ENCODE measurements around the gene STOX1.
"Not testable (repeated sequence)": the region's sequence is repeated elsewhere in the genome, so short reads cannot be mapped to it uniquely, and the experiment has no call there.

STOX1 gene

DNA sequence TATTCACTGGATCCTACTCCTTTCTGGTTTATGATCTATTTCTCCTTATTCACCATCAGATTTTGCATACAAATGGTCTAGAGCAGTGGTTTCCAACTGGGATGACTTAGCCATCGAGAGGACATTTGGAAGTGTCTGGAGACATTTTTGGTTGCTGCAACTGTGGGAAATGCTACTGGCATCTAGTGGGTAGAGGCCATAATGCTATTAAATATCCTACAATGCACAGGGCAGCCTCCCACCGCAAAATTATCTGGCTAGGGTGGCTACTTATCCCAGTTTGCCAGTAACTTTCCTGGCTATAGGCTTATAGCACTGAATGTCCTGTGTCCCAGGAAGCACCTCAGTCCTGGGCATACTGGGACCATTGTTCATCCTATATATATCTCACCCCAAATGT lies 52.3 kb downstream of the STOX1 start:
- DNase-seq (ENCODE audit: low read depth in 1 of 2, low spot score in 1 of 2) = no peak

DNA sequence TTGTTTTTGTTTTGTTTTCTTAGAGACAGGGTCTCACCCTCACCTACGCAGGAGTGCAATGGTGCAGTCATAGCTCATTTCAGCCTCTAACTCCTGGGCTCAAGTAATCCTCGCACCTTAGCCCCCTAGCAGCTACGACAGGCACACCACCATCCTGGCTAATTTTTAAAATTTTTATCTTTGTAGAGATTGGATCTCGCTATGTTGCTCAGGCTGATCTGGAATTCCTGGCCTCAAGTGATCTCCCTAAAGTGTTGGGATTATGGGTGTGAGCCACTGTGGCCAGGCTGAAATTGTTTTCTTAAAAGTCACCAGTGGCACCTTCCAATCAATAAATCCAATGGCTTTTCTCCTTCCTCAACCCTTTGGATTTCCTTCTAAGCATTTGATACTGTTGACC lies 52.9 kb downstream of the STOX1 start:
- DNase-seq (ENCODE audit: low read depth in 1 of 2, low spot score in 1 of 2) = no peak

DNA sequence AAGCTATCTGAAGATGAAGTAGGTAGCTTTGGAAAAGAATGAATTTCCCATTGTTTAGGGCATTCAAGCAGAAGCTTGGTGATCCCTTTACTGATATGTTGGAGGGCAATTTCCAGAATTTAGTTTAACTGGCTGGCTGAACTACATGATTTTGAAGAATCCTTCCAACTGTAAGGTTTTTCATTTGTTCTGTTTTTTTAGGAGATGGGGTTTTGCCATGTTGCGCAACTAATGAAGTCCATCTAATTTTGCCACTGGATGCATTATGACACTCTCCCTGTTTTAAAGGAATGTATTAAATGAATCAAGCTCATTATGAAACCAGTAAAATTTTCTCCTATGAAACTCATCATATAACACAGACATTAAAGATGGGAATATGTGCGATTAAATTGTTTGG lies 67.7 kb downstream of the STOX1 start:
- no peak for DNase-seq (ENCODE audit: low read depth in 1 of 2, low spot score in 1 of 2)

DNA sequence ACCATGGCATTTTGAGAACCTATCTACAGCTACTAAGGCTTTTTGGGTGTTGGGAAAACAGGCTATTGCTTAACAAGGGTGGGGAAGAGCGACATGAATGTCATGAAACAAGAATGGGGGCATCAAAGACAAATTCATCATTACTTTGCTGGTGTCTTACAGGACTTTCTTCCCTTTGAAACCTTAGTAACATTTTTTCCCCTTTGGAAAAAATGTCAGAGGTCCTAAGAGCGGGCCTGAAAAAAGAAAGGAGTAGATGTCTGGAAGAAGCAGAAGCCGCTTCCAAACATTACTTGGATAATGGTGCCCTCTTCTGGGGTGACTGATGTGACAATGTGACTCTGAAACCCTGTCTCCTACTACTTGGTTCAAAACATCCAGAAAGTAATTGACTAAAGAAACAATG lies 70.0 kb downstream of the STOX1 start:
- DNase-seq (ENCODE audit: low read depth in 1 of 2, low spot score in 1 of 2) = peak in 1 of 2 donors; percentile 21

DNA sequence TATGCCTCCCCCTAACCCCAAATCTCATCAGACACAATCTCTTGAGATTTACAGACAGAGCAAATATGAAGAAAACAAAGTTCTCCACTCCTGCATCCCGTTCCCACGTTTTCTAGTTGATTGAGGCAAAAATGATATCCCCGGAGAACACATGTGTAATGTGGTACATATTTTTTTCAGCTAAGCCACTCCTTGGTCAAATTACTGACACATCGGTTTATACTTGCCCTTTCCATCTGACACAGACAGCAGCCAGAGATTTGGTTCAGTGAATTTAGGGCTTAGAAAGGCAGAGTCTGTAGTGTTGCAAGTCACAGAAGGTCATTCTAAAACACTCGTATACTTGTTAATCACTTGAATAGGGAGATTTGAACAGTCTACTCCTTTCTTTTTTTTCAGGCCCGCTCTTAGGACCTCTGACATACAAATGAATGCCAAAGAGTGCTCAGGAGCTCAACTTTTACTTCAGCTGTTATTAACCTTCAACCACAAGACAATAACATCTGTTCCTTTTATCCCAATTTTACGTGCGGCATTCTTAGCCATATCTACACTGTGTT lies 71.9 kb downstream of the STOX1 start:
- DNase-seq (ENCODE audit: low read depth in 1 of 2, low spot score in 1 of 2) = no peak

DNA sequence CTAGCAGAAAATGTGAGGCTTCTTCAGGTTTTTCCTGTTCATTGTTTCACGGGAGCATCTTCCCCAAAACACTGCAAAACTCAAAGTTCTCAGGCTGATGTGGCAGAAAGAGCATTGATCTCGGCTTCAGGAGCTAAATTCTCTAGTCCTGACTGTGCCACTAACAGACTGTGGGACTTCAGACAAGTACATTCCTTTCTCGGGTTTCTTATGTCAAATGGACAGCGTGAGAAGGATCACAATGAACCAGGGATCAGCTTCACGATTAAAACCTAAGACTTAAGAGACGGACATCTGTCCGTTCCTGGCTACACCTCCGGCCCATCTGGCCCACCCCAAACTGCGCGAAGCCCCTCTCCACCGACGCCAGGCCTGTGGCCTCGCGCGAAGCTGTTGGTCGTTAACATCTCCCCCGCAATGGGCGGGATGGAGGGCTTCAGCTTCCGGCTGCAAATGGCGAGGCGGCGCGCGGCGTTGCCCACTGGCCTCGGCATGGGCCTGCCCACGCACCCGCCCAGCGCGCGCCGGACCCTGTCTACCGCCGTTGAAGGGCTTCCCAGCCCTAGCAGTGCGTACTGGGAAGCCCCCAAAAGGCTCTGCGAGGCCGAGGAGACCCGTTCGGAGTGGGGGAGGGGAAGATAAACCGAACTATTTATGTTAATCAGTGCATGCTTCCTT lies 73.2 kb downstream of the STOX1 start:
- DNase-seq (ENCODE audit: low read depth in 1 of 2, low spot score in 1 of 2) = no peak

DNA sequence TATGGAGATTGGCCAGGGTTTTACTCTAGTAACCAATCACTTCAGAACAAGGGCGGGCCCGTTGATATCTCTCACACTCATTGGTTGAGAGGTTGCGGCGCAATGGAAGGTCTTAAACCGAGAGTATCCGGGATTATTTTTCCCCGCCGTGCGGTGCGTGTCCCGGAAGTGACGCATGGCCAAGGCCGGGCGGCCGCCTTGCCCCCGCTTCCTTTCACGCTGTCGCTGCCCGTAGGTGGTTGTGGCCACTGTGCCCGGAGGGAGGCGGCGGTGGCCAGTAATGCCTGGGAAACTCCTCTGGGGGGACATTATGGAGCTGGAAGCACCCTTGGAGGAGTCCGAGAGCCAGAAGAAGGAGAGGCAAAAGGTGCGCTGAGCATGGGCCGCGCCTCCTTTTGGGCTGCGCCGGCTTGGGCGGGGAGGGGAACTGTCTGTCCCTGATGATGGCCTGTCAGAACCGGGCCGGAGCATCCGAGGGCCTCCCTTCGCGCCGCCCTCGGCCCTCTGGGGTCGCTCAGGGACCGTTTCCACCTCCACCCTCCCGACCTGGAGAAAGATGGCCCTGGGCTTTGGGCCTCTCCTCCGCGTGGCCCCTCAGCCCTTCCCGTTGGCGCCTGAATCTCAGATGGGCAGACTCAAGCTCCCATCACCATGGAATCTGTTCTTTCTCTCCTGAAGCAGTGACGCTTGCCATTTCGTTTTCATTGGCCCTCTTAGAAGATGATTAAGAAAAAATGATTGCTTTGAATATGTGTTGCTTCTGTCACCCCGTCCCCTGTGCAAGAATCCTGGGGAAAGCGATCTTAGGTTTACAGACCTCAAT lies 74.0 kb downstream of the STOX1 start, which contains the start of gene DDX50:
DDX50 (plus strand) TSS at position 211 of the 823 bp plus-strand sequence; CDS start at position 281, 70 bp downstream.
- peak; percentile 89 to 96 for DNase-seq (ENCODE audit: low read depth in 1 of 2, low spot score in 1 of 2)

DNA sequence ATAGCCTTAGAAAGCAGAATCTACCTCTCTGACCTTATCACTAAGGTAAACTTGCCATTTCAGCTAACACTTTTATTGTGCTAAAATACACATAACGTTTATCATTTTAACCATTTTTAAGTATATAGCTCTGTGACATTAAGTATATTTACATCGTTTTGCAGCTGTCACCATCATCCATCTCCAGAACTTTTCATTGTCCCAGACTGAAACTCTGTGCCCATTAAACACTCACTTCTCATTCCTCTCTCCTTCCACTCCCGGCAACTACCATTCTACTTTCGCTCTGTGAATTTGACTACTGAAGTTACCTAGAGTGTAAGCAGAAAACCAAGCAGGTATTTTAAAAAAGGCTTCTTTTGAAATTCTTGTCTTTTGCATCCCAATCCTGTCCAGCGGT lies 75.1 kb downstream of the STOX1 start:
- no peak for DNase-seq (ENCODE audit: low read depth in 1 of 2, low spot score in 1 of 2)

DNA sequence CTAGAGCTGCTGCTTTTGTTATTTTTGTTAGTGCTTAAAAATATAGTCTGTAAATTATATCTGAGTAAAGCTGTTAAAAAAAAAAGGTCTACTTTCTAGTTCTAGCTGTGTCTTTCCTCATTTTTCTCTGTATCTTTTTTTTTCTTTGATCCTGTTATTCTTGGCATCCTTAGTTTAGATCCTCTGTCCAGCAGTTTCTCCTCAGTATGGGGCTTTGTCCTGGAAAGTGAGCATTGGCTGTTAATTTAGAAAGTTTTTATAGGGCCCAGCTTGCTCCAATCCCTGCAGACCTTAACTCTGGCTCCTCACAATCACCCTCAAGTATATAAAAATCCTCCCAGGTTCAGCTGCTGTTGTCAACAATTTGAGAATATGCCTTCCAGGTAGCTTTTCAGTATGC lies 97.3 kb downstream of the STOX1 start:
- DNase-seq (ENCODE audit: low read depth in 1 of 2, low spot score in 1 of 2) = no peak

DNA sequence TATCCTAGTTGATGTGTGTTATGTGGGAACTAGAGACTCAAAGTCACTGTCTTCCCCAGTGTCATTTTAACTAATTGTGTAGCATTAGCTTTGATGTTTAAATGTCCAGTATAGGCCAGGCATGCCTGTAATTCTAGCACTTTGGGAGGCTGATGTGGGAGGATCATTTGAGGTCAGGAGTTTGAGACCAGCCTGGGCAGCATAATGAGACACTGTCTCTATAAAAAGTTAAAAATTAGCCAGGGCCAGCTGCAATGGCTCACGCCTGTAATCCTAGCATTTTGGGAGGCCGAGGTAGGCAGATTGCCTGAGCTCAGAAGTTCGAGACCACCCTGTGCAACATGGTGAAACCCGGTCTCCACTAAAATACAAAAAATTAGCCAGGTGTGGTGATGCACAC lies 98.2 kb downstream of the STOX1 start:
- DNase-seq (ENCODE audit: low read depth in 1 of 2, low spot score in 1 of 2) = no peak

DNA sequence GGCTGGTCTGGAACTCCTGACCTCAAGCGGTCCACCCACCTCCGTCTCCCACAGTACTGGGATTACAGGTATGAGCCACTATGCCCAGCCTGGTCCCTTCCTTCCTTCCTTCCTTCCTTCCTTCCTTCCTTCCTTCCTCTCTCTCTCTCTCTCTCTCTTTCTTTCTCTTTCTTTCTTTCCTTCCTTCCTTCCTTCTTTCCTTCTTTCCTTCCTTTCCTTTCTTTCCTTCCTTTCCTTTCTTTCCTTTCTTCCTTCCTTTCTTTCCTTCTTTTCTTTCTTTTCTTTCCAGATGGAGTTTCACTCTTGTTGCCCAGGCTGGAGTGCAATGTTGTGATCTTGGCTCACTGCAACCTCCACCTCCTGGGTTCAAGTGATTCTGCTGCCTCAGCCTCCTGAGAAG lies 101.8 kb downstream of the STOX1 start:
- not testable (repeated sequence) for DNase-seq (ENCODE audit: low read depth in 1 of 2, low spot score in 1 of 2)

DNA sequence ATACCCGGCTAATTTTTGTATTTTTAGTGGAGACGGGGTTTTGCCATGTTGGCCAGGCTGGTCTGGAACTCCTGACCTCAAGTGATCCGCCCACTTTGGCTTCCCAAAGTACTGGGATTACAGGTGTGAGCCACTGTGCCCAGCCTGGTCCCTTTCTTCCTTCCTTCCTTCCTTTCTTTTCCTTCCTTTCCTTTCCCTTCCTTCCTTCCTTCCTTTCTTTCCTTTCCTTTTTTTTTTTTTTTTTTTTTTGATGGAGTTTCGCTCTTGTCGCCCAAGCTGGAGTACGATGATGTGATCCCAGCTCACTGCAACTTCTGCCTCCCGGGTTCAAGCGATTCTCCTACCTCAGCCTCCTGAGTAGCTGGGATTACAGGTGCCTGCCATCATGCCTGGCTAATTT lies 102.6 kb downstream of the STOX1 start:
- DNase-seq (ENCODE audit: low read depth in 1 of 2, low spot score in 1 of 2) = not testable (repeated sequence)

DNA sequence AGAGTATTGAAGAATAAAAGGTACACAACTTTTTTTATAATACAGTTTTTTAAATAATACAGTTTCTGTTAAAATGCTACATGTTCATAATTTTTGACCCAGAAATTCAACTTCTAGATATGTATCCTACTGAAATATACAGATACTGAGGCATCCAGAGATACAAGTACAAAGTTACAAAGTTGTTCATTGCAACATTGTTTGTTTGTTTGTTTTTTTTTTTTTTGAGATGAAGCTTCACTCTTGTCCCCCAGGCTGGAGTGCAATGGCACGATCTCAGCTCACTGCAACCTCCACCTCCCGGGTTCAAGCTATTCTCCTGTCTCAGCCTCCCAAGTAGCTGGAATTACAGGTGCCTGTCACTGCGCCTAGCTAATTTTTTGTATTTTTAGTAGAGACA lies 105.5 kb downstream of the STOX1 start:
- DNase-seq (ENCODE audit: low read depth in 1 of 2, low spot score in 1 of 2) = not testable (repeated sequence)

DNA sequence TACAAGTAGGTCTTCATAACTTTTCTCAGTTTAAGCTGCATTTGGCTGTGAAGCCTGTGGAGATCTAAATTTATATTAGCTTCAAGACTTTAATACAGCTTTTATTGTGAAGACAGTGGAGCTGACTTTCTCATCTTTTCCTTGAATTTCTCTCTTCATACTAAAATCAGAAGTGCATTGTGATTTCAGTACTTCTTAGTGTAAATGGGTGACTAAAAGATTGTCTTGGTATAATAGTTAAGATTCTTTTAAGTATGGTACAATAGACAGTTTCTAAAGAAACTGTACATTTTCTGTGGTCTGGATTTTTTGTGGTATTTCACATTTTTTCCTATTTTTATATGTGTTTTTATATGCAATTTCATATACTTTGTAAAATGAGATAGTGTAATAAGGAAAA lies 107.7 kb downstream of the STOX1 start:
- no peak for DNase-seq (ENCODE audit: low read depth in 1 of 2, low spot score in 1 of 2)

DNA sequence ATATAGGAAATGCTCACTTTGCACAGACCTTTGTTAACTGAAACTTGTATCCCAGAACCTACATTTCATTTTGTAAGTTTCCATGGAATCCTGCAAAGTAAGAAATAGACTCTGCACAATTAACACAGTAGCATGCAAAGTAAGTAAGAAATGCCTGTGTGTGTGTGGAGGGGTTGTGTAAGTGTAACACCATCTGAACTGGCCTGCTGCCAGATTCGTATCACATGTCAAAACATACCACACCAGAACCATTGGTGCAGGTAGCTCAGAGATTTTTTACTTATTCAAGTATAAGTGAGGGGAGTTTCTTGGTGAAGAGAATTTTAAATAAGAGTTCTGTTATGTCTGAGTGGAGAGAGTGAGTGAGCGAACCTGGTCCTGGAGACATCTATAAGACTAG lies 110.8 kb downstream of the STOX1 start:
- no peak for DNase-seq (ENCODE audit: low read depth in 1 of 2, low spot score in 1 of 2)

DNA sequence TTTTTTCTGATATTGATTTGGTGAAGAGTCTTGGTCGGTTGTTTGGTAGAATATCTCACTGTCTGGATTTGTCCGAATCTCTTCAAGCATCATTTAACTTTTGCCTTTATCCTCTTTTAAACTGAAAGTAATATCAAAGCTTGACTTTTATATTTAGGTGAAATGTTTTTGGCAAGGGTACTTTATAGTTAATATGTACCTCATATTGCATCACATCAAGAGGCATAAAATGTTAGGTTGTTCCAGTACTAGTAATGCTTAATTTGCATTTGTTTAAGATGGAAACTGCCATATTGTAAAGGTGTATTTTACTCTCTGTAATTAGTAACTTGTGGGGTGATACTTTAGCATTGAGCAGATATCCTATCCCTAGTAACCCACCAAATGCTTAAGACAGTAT lies 111.6 kb downstream of the STOX1 start:
- no peak for DNase-seq (ENCODE audit: low read depth in 1 of 2, low spot score in 1 of 2)

DNA sequence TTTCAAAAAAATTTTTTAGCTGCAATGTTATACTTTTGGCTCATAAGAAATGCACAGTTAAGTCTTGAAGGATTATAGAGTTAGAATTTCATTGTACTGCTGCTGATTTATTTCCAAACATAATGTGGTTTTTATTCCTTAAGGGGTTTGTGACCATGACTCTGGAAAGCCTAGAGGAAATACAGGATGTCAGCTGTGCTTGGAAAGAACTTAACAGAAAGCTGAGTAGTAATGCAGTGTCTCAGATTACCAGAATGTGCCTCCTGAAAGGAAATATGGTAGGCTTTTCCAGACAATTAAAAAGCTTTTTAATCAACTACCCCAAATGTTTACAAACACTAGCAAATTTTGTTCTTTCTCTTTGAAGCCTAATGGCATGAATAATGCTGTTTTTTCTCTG lies 113.6 kb downstream of the STOX1 start:
- DNase-seq (ENCODE audit: low read depth in 1 of 2, low spot score in 1 of 2) = not testable (repeated sequence)
